ENCODE measurements around the gene RNF183.
"Not testable (repeated sequence)": the region's sequence is repeated elsewhere in the genome, so short reads cannot be mapped to it uniquely, and the experiment has no call there.

Gene RNF183

GRCh38 chr9:113274474-113275156, 28.6 kb downstream of the RNF183 start:
- no peak for DNase-seq (ENCODE audit: low read depth in 2 of 2)

DNA sequence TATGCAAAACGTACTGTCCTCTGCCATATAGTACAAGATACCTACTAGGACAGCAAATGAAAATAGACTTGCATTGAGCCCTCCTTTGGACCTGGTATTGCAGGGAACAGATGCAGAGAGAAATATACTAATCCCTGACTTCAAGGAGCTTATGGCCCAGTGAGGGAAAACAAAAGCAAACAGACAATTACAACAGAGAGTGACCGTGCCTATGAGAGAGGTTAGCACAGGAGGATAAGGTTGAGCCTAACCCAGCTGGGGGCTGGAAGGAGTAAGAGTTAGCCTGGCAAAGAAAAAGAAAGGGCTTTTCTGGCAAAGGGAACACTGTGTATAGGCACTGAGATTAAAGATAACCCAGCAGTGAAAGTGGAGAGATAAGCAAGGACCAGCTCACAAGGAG, 33.3 kb downstream of the RNF183 start:
- DNase-seq (ENCODE audit: low read depth in 2 of 2) = no peak

- DNase-seq (ENCODE audit: low read depth in 2 of 2) = no peak
Measured at GRCh38 chr9:113269355-113269754, 33.8 kb downstream of the RNF183 start.

DNA sequence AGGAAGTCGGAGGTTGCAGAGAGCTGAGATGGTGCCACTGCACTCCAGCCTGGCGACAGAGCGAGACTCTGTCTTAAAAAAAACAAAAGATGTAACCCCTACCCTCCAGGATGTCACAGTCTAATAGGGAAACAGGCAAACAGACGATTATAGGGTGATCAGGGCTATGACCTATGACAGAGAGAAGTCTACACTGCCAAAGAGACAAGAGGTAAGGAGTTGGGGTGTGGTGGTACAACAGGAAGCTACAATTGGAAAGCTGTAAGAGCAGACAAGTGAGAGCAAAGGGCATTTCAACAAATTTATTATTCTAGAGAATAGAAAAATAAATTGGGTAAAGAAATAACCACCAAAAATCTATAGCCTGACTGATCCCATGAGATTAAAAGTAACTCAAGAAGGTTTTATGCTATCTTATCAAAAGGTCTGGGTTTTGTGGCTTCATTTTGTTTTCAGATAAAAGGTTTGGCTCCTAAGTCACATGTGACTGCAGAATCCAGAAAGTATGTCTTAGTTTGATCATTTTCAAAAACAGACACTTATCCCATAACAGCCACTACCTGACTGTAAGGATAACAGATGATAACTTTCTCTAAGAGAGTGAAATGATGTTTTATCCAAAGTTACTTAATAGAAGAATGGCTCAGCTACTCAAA, 35.1 kb downstream of the RNF183 start:
- no peak for DNase-seq (ENCODE audit: low read depth in 2 of 2)

- no peak for DNase-seq (ENCODE audit: low read depth in 2 of 2)
Measured at GRCh38 chr9:113266174-113266573, 37.0 kb downstream of the RNF183 start.

DNA sequence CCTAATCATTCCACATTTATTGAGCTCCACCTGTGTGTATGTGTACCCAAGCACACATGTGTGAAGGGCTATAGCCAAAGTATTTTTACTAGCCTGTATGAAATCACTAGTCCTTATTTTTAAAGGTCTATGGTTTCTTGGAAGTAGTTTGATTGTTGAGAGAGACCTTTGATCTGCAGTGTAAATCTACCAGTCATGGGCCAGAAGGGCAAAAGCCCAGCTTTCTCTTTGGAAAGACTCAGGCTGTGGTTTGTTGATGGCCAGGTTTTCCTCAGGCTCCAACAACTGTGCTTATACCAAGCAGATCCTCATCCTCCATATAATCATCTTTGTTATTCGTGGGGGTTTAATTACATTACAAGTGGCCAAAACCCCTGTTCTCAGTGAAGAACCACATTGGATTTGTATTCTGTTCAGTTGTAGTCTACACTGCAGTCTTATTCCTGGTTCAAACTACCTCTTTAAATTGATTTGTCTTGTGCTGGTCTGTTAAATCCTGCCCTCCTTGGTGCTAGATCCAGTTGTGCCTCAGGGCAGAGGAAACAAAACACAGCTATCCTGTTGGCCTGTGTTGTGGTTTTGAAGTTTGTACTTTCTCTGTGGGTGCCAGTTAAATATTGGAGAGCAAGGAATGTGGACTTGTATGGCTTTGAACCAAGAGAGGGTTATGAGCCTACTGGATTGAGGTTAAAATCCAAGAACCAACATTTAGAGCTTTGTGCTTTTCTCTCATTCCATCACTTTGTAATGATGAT, 41.1 kb downstream of the RNF183 start:
- DNase-seq (ENCODE audit: low read depth in 2 of 2) = no peak

DNA sequence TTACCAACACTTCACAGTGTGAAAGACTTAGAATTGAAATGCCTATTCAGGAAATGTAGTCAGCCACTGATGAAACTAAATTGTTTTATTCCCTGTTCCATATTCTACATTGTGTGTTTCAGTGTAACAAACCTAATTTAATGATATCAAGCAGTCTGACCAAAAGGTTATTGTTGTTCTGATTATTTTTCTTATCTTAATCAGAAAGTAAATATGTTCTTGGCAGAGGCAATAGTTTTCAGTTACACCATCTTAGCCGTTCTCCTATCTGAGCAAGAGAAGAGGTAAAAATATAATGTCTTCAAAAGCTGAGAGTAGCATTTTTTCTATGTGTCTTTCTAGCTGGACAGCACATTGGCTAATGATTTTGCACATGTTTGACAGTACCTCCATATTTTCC, 44.9 kb downstream of the RNF183 start:
- DNase-seq (ENCODE audit: low read depth in 2 of 2) = no peak

- no peak for DNase-seq (ENCODE audit: low read depth in 2 of 2)
Measured at GRCh38 chr9:113257863-113258262, 45.3 kb downstream of the RNF183 start.

GRCh38 chr9:113255438-113255837, 47.7 kb downstream of the RNF183 start:
- no peak for DNase-seq (ENCODE audit: low read depth in 2 of 2)

GRCh38 chr9:113254991-113255390, 48.2 kb downstream of the RNF183 start:
- no peak for DNase-seq (ENCODE audit: low read depth in 2 of 2)

DNA sequence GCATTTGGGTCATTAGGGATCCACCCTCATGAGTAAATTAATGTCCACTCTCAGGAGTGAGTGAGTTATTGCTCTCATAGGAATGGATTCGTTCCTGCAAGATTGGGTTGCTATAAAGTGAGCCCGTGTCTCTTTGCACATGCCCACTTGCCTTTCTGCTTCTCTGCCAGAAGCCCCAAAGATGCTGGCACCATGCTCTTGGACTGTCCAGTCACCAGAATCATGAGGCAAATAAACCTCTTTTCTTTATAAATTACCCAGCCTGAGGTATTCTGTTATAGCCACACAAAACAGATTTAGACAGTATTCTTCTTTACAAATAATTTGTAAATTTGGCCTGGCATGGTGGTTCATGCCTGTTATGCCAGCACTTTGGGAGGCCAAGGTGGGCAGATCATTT, 52.4 kb downstream of the RNF183 start:
- DNase-seq (ENCODE audit: low read depth in 2 of 2) = no peak

DNA sequence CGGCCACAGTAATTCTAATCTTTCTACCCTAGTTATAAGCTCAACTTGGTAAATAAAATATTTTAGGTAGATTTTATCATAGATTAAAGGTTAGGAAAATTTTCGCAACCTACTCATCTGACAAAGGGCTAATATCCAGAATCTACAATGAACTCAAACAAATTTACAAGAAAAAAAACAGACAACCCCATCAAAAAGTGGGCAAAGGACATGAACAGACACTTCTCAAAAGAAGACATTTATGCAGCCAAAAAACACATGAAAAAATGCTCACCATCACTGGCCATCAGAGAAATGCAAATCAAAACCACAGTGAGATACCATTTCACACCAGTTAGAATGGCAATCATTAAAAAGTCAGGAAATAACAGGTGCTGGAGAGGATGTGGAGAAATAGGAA, 53.5 kb downstream of the RNF183 start:
- DNase-seq (ENCODE audit: low read depth in 2 of 2) = not testable (repeated sequence)

- DNase-seq (ENCODE audit: low read depth in 2 of 2) = no peak
Measured at GRCh38 chr9:113247640-113248039, 55.5 kb downstream of the RNF183 start.
